ENCODE data around the gene SMCP.

GRCh38 chr1:152879559-152880198 lies 1.6 kb downstream of the SMCP start:
- TF ChIP-seq POLR2A (IDR thresholded peaks at IDR 0.05; ENCODE audit: low read depth, low read length) (no peak), POLR2AphosphoS5 (IDR thresholded peaks at IDR 0.05; ENCODE audit: low read depth, low read length) (no peak), TAF1 (IDR thresholded peaks at IDR 0.05; ENCODE audit: borderline replicate concordance, low read depth, low read length) (no peak)
